Activated CD4-positive, alpha-beta T cell treated with anti-CD3 and anti-CD28 coated beads, Interleukin-2, amount 10 ng/mL, durations not matched to agents 24 days and 14 days (primary cell): Measurements from ENCODE around the gene TAF13. TPM values are rescaled to one million over a fixed set of nuclear protein-coding genes. Genes with fewer than 3 reads are reported as not detected.

Experiments
- DNase-seq: peaks from one replicate; pipeline ENCODE4 v3.0.0; 2022
- H3K27ac Mint-ChIP-seq: one replicate; pipeline ENCODE4 v1.8.0; 2022; ENCODE audit warnings: mild to moderate bottlenecking, mixed read lengths
- H3K27me3 Mint-ChIP-seq: one replicate; pipeline ENCODE4 v1.8.0; 2022; ENCODE audit warnings: mixed read lengths
- H3K36me3 Mint-ChIP-seq: one replicate; pipeline ENCODE4 v1.8.0; 2022; ENCODE audit warnings: low read depth, mild to moderate bottlenecking, mixed read lengths
- H3K4me1 Mint-ChIP-seq: one replicate; pipeline ENCODE4 v1.8.0; 2021; ENCODE audit warnings: mixed read lengths
- H3K4me3 Mint-ChIP-seq: one replicate; pipeline ENCODE4 v1.8.0; 2022; ENCODE audit warnings: mild to moderate bottlenecking, moderate library complexity, mixed read lengths
- H3K9me3 Mint-ChIP-seq: one replicate; pipeline ENCODE4 v1.8.0; 2021; ENCODE audit warnings: mixed read lengths
- intact Hi-C: fragments of 100-400 bp; cut with micrococcal nuclease; formaldehyde crosslinking; loops from one replicate; pipeline ENCODE4 v1.15.1; 2023
- total RNA-seq: library from RNA; stranded (reverse); gene quantifications from 2 replicates; pipeline ENCODE4 v1.2.3, GENCODE V29; 2022

The TAF13 gene
- total RNA-seq, 1 donor from 2014 or later = 24.9 TPM

DNA sequence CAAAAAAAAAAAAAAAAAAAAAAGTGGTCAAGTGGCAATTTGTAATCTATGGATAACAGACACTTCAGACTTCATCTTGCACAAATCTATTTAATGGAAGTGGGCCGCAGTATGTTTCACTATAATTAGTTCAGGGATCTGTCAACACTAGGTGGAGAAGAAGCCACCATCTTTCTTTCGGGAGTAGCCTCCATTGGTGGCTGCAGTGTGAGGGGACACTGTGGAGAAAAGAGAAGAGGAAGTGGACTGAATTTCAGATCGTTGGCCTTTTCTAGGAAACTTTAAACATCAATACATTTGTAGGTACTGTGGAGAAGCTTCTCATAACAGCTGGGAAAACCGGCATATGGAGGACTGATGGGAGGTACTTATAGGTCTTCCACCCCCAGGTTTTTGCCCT is 30.1 kb upstream of the TAF13 start:
- H3K9me3 Mint-ChIP-seq = no peaks in the 10 kb centered on the region
- H3K36me3 Mint-ChIP-seq = peaks cover 21% of the 10 kb centered on the region
- intact Hi-C loops = no loop called here
- no peak overlapping the region for H3K4me3 Mint-ChIP-seq
- H3K27ac Mint-ChIP-seq = no peak overlapping the region
- no peak for DNase-seq
- peaks cover 17% of the 10 kb centered on the region for H3K27me3 Mint-ChIP-seq
- H3K4me1 Mint-ChIP-seq = peaks cover 7% of the 10 kb centered on the region

DNA sequence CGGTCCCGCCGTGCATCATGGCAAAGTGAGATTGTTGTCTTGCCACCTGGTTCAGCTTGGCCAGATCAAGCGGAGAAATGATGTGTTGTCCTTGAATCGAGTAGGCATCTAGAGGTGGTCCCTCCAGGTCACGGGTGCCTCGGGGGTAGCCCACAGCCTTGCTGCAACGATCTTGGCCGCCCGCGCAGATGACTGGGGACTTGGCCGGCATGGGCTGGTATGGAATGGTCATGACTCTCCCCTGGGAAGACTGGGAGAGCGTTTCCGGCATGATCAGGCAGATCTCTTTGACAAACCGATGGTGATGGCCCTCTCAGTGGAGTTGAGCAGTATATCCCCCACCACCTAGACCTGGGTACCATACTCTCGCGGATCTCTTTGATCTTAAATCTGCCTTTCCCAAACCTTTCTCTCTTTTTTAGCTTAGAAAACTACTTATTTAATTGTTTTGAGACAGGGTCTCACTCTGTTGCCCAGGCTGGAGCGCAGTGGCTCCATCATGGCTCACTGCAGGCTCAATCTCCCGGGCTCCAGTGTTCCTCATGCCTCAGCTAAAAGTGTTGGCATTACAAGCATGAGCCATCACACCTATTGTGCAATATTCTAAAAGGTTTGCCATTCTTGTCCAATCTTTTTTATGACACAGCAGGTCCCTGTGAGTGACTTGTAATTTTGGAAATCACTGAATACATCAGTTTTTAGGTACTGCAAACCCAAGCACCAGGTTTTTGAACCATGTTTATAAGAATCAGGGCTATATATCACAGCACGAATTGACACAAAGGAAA is 28.8 kb upstream of the TAF13 start:
- H3K4me1 Mint-ChIP-seq = peaks cover 8% of the 10 kb centered on the region
- H3K27me3 Mint-ChIP-seq = peaks cover 10% of the 10 kb centered on the region
- no peak for DNase-seq
- H3K4me3 Mint-ChIP-seq = no peak overlapping the region
- no peaks in the 10 kb centered on the region for H3K9me3 Mint-ChIP-seq
- H3K36me3 Mint-ChIP-seq = peaks cover 25% of the 10 kb centered on the region
- H3K27ac Mint-ChIP-seq = no peak overlapping the region
- intact Hi-C loops = loop anchor here (5.0 kb wide), 2 partner anchors 142 to 323 kb away; partner anchors contain the start of genes CLCC1 and PSMA5

DNA sequence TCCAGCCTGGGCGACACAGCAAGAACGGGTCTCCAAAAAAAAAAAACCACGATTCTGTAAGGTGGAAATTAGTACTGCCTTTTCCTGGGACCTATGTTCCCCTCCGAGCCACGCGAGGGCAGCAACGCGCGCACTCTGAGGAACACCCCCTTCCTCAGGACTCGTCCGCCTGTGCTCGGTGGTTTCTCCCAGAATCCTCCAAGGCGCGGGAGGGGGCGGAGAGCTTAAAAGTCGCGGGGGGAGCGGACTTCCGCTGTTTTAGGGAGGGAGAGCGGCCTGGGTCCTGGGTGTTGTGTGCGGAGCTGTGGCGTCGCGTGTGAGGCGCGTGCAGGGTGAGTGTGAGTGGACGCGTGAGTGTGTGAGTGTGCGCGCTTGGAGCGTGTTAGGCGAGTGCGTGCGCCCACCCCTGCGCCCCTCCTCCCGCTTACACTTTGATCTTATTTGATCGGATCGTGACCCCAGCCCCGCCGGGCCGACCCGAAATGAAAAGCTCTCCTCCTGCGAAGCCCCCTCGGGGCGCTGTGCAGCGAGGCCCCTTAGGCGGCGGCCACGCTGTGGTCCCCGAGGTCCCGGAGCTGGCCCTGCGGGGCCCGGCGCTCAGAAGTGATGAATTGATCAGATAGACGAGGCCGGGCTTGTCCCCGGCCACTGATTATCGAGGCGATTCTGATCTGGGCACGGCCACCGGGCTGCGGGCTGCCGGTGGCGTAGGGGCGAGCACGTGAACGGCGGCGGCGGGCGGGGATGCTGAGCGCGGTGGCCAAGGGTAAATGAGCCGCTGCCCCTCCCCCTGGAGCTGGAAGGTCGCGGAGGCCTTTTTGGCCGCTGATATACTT is 24.4 kb upstream of the TAF13 start:
- intact Hi-C loops = loop anchor here (1.0 to 5.0 kb wide), 6 partner anchors 10 to 327 kb away; partner anchors contain the start of genes CLCC1, PSMA5, TMEM167B and WDR47
- Mint-ChIP-seq H3K27ac (peak overlapping the region; percentile 96), H3K36me3 (peaks cover 30% of the 10 kb centered on the region), H3K9me3 (no peaks in the 10 kb centered on the region), H3K4me3 (peak overlapping the region; percentile 96), H3K4me1 (peaks cover 11% of the 10 kb centered on the region), H3K27me3 (peaks cover 2% of the 10 kb centered on the region)
- peak; percentile 99 for DNase-seq

DNA sequence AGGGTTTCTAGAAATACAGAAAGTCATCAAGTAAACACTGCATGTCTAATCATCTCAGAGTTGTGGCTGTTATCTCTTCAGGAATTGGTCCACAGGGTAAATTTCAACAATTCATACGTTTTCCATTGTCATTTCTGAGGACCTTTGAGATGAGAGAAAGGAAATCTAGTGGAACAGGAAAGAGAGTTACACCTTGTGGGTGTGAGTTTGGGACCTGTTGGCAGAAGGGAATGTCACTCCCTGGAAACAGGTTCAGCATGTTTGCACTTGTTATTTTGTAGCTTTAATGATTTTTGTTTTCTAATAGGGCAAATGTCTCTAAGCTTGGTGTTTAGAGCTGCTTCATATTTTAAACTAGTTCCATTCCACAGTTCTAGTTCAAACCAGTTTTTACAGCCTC is 20.3 kb upstream of the TAF13 start:
- no peak overlapping the region for H3K4me3 Mint-ChIP-seq
- peaks cover 31% of the 10 kb centered on the region for H3K36me3 Mint-ChIP-seq
- no peak overlapping the region for H3K27ac Mint-ChIP-seq
- H3K4me1 Mint-ChIP-seq = peaks cover 22% of the 10 kb centered on the region
- intact Hi-C loops = loop anchor here (5.0 kb wide), 1 partner anchor 96 kb away; no protein-coding TSS in a partner anchor
- no peak for DNase-seq
- no peaks in the 10 kb centered on the region for H3K9me3 Mint-ChIP-seq
- peaks cover 2% of the 10 kb centered on the region for H3K27me3 Mint-ChIP-seq

DNA sequence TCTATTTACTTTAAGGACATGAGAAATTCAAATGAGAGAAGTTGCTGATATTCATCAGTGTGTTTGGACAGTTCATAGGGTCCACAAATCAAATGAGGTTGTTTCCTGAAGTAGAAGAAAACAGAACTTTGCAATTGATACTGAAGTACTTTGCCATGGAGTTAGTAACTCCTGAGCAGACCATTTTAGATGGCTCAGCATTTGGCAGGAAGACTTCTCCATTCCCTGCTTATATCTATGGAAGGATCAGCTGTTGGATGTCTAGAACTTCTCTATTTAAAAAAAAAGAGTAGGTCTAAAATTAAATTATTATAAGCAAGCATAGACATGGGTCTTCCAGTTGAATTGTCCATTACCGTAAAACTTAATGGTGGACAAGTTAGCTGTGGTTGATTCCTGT is 19.8 kb upstream of the TAF13 start:
- Mint-ChIP-seq H3K4me1 (peaks cover 22% of the 10 kb centered on the region), H3K27ac (no peak overlapping the region), H3K9me3 (no peaks in the 10 kb centered on the region), H3K36me3 (peaks cover 29% of the 10 kb centered on the region), H3K27me3 (peaks cover 2% of the 10 kb centered on the region), H3K4me3 (no peak overlapping the region)
- intact Hi-C loops = loop anchor here (5.0 kb wide), 1 partner anchor 97 kb away; no protein-coding TSS in a partner anchor
- DNase-seq = no peak

DNA sequence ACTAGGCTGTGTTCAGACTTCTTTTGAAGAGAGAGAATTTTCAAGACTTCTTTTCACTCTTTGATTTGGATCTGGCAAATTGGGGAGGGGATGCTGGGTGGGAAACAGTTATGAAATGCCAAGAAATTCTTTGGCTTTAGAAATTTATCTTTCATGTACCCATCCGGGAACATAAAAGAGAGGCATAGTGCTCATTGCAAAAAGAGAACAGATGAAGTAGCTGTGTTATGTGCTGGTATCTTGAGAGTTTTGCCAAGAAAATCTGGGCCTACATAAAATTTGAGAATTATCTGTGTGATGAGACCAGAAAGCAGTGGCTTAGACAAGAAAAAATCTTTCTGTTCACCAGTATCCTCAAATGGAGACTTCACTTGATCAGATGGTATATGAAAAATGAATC is 19.1 kb upstream of the TAF13 start:
- DNase-seq = no peak
- no peaks in the 10 kb centered on the region for H3K9me3 Mint-ChIP-seq
- peaks cover 27% of the 10 kb centered on the region for H3K36me3 Mint-ChIP-seq
- H3K27ac Mint-ChIP-seq = no peak overlapping the region
- intact Hi-C loops = loop anchor here (5.0 kb wide), 4 partner anchors 97 to 348 kb away; partner anchors contain the start of genes GPSM2, SARS1 and STXBP3
- peaks cover under 1% of the 10 kb centered on the region for H3K27me3 Mint-ChIP-seq
- H3K4me1 Mint-ChIP-seq = peaks cover 25% of the 10 kb centered on the region
- H3K4me3 Mint-ChIP-seq = no peak overlapping the region

DNA sequence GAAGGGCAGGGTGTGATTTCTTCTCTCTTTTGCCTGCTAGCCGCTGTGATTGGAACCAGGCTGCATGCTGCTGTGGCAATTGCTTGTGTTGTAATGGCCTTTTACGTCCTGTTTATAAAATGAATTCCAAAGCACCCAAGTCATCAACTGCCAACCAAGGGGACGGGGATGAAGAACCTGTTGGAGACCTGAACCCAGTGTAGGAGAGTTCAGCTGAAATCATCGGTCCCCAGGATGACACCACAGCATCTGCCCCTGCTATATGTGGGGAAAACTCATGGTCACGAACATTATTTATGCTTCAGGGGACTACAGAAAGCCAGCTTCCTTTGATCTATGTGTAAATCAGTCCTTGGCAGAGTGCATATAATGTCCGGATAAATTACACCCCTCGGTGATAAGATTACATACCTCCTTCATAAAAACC is 18.6 kb upstream of the TAF13 start:
- intact Hi-C loops = loop anchor here (5.0 kb wide), 3 partner anchors 118 to 347 kb away; partner anchors contain the start of genes GPSM2, SARS1 and STXBP3
- Mint-ChIP-seq H3K4me1 (peaks cover 28% of the 10 kb centered on the region), H3K27ac (no peak overlapping the region), H3K9me3 (no peaks in the 10 kb centered on the region), H3K36me3 (peaks cover 25% of the 10 kb centered on the region), H3K27me3 (no peaks in the 10 kb centered on the region), H3K4me3 (no peak overlapping the region)
- DNase-seq = no peak

DNA sequence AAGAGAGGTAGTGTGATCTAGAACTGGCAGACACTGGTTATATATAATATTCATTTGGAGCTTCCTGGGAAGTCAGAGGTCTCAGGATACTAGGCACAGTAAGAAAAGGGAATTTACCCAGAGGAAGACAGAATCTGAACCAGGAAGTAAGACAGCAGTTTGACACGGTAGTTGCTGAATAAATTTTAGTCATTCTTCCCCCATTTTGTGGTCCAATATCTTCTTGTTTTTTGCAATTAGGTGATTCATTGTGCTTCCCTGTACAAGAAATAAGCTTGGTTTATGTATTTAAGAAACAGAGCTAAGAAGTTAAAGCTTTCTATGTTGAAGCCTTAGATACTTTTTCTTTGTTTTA is 16.0 kb upstream of the TAF13 start:
- DNase-seq = no peak
- Mint-ChIP-seq H3K27me3 (no peaks in the 10 kb centered on the region), H3K4me1 (peaks cover 26% of the 10 kb centered on the region), H3K27ac (peak overlapping the region; percentile 97), H3K4me3 (peak overlapping the region; percentile 92), H3K9me3 (no peaks in the 10 kb centered on the region), H3K36me3 (peaks cover 25% of the 10 kb centered on the region)
- intact Hi-C loops = loop anchor here (1.0 to 5.0 kb wide), 5 partner anchors 23 to 345 kb away; partner anchors contain the start of genes GPSM2, SARS1, STXBP3 and WDR47

DNA sequence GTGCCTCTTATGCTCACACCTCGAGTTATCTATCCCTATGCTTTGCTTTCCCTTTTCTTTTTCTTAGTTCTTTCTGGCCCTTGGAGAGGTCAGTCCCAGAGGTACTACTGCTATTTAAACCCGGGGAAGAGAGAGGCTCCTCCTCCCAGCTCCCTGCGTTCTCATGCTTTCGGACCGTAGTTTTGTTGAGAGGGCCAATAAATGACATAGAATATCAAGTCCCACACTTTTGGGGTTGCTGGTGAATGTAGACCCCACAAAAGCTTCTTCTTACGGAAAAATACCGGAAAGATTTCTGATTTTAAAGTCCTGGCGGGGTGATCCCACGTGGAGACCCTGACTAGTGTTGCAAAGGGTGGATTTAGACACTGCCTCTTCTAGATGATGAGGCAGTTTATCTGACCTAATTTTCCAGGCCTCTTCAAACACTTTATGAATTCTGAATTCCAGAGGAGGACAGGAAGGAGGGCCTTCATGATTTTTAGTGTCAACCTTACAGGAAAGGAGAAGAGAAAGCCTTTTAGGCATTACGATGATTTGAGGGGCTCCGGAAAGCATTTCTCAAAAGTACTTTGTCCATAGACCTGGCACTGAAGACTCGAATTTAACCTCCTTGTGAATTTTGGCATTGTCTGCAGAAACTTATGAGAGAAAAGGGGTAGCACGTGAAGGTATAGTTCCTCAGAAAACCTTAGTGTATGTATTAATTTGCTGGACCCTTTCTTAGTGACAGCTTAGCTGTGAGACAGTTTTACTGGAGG is 15.5 kb upstream of the TAF13 start:
- Mint-ChIP-seq H3K4me1 (peaks cover 26% of the 10 kb centered on the region), H3K27me3 (no peaks in the 10 kb centered on the region), H3K9me3 (no peaks in the 10 kb centered on the region), H3K27ac (peak overlapping the region; percentile 97), H3K4me3 (peak overlapping the region; percentile 92), H3K36me3 (peaks cover 25% of the 10 kb centered on the region)
- intact Hi-C loops = loop anchor here (1.0 to 5.0 kb wide), 5 partner anchors 24 to 344 kb away; partner anchors contain the start of genes GPSM2, SARS1, STXBP3 and WDR47
- DNase-seq = no peak

DNA sequence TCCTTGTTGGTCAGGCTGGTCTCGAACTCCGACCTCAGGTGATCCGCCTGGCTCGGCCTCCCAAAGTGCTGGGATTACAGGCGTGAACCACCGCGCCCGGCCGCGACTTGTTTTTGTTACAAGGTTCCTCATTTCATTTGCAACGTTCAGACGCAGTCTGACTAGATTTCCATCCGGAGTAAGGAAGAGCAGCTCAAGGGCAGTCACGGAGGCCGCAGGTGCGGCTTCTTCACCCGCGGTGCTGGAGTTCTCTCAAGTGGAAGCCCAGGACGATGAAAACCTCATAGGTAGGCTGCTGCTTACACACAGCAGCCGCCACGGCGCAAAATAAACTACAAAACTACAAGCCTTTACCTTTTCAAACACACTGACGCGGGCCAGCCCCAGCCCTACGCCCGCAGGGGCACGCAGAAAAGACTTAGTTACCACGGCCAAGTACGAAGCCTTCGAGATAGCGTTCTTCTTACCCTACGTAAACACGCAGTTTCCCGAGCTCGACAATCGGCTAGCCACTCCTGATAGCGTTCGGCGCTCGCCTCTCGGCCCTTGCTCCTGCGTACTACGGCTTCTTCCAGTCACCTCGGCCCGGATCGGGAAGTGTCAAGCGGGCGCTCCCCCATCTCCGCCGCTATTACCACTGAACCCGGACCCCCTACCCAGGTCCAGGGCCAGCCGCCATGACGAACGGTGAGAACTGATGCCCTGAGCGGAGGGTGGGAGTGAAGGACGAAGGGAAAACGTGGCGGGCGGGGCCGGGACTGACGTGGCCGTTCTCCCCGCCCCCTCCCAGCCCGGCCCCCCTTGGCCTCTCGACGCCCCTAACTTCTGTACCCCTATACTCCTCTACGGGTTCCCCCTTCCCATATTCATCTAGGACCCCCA is 14.6 kb upstream of the TAF13 start, which contains the start of gene TMEM167B:
TMEM167B (plus strand) TSS at position 569 of the 882 bp plus-strand sequence; CDS start at position 678, 109 bp downstream.
- peaks cover 22% of the 10 kb centered on the region for H3K36me3 Mint-ChIP-seq
- H3K9me3 Mint-ChIP-seq = no peaks in the 10 kb centered on the region
- intact Hi-C loops = loop anchor here (1.0 to 5.0 kb wide), 8 partner anchors 10 to 343 kb away; partner anchors contain the start of genes GPSM2, SARS1, STXBP3 and TAF13
- peaks cover 23% of the 10 kb centered on the region for H3K4me1 Mint-ChIP-seq
- H3K4me3 Mint-ChIP-seq = peak within 1 kb of the TSS; percentile 92
- DNase-seq = peak; percentile 96
- no peaks in the 10 kb centered on the region for H3K27me3 Mint-ChIP-seq
- peak within 1 kb of the TSS; percentile 97 for H3K27ac Mint-ChIP-seq

DNA sequence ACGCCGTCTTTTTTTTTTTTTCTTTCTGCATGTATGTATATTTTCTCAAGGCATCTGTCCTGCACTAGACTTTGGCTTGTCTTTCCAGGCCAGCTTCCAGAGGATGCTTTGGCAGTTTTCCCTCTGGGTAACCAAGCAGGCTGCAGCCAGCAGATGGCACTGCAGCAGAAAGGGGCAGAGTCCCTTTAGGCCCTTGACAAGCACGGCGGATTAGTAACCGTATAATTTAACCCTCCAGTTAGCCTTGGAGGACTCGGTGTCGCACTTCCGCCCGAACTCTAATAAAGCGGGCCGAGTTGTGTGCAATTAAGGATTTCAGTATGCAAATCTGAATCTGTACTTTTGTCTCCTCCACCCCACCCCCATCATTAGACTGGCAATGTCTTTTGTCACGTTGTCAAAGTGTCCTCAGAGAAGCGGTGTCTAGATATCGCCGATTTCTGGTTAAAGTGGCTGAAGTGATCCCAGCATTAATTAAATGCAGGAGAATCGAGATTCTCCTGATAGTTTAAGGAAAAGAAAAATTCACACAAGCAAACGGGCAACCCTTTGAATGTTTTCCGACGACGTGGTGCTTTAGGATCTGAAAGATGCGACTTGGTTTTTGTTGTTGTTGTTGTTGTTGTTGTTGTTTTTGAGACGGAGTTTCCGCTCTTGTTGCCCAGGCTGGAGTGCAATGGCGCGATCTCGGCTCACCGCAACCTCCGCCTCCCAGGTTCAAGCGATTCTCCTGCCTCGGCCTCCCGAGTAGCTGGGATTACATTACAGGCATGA is 13.6 kb upstream of the TAF13 start:
- intact Hi-C loops = loop anchor here (1.0 to 5.0 kb wide), 6 partner anchors 11 to 342 kb away; partner anchors contain the start of genes GPSM2, SARS1, STXBP3 and TAF13
- no peaks in the 10 kb centered on the region for H3K27me3 Mint-ChIP-seq
- H3K27ac Mint-ChIP-seq = peak overlapping the region; percentile 97
- H3K4me3 Mint-ChIP-seq = peak overlapping the region; percentile 92
- H3K36me3 Mint-ChIP-seq = peaks cover 14% of the 10 kb centered on the region
- H3K4me1 Mint-ChIP-seq = peaks cover 23% of the 10 kb centered on the region
- no peaks in the 10 kb centered on the region for H3K9me3 Mint-ChIP-seq
- DNase-seq = peak; percentile 86
